Coronary artery (tissue), 2 donors: Measurements from ENCODE around the gene NXT2.

ENCODE experiments used
- DNase-seq: peaks from one replicate; pipeline ENCODE4 v3.0.0-alpha.2; 2017; ENCODE audit warnings: low spot score
- H3K27ac ChIP-seq, 2 donors: fragments of 200-600 bp; sonication (generic); one replicate each; pipeline ENCODE4 v1.5.1; 2016 to 2019
- H3K4me3 ChIP-seq: fragments of 200-600 bp; sonication (generic); 2 replicates; pipeline ENCODE4 v1.5.1; 2016; ENCODE audit warnings: mild to moderate bottlenecking, moderate library complexity
- TF ChIP-seq, protein P1 (sequence below): fragments of 200-600 bp; sonication (generic); IDR thresholded peaks from one replicate; pipeline ENCODE4 v1.5.1; 2019; ENCODE audit warnings: antibody characterized with exemption

The NXT2 gene

DNA sequence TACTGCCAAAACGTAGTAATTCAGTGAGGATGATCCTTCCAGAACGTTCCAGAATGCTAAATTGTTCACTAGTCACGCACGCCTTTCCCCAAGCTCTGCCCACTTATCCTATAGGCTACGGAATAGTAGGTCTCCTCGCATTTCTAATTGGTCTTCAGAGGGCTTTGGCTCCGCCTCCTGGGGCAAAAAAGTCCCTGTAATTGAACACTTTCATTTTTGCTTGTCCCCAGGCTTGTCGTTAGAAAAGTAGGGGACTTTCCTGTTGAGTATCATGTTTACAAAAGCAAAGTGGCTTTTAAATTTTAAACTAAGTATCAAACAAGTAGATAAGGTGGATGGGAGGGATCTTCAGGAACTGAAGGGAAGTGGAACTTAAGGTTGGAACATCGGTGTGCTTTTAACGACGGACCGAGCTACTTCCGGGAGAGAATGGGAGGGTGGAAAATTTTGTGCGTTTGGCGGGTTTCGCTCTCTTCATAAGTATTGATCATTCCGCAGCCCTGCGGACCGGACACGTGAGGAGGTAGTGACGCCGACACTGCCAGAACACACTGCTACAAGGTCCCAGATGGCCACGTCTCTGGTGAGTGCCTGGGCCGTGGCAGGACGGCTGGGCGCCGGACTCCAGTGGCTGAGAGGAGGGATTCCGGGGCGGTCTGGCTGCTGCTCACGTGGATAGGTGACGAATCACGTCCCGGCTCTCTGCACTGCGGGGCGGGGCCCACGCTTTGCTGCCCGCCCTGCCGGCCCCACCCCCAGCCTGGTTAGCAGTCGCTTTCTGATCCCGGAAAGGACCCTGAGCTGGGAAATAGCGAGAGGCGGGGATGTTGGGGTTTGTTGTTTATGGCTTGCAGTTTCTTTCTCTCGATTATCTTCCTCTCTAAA is at the start of gene NXT2:
Gene NXT2 (plus strand): TSS at position 406 of the 885 bp plus-strand sequence. CDS start 163 bp downstream, at position 569.
- TF ChIP-seq, protein P1, sequence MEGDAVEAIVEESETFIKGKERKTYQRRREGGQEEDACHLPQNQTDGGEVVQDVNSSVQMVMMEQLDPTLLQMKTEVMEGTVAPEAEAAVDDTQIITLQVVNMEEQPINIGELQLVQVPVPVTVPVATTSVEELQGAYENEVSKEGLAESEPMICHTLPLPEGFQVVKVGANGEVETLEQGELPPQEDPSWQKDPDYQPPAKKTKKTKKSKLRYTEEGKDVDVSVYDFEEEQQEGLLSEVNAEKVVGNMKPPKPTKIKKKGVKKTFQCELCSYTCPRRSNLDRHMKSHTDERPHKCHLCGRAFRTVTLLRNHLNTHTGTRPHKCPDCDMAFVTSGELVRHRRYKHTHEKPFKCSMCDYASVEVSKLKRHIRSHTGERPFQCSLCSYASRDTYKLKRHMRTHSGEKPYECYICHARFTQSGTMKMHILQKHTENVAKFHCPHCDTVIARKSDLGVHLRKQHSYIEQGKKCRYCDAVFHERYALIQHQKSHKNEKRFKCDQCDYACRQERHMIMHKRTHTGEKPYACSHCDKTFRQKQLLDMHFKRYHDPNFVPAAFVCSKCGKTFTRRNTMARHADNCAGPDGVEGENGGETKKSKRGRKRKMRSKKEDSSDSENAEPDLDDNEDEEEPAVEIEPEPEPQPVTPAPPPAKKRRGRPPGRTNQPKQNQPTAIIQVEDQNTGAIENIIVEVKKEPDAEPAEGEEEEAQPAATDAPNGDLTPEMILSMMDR = no peak
- peak within 1 kb of the TSS; percentile 76 for H3K4me3 ChIP-seq
- DNase-seq = peak; percentile 90
- H3K27ac ChIP-seq = peak within 1 kb of the TSS; percentile 84 to 92

DNA sequence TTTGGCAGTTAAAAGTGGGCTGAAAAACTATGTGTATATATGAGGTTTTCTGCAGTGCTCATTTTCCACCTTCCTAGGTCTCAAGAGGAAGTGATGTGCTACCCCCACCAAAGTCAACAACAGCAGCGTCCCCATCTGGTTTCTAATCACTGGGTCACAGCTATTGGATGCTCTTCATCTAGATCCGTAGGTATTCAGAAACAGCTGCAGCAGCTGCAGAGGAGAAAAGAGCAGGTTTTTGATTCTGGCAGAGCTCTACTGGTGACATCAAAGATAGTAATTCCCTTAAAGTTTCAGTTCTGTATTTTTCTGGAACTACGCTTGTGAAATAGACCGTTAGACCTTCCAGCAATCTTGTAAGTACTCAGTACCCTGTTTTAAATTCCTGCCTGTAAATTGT is 49.0 kb upstream of the NXT2 start:
- Histone ChIP-seq H3K27ac (no peak overlapping the region), H3K4me3 (no peak overlapping the region)
- no peak for DNase-seq
- TF ChIP-seq, protein P1 = no peak

DNA sequence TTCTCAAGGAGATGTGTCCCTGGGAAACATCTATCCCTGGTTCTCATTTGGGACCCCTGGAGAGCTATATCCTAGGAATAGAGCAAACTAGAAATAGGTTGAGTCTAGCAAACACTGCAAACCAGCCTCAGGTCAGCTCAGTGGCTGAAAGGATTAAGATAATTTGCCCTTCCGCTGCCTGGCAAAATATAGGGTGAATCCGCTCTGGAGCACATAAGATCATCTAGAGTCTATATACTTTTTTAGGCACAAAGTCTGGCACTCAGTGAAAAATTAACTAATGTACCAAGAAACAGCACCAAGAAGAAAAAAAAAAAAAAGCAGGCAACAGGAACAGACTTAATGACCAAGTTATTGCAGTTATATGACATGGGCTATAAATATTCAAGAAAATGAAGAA is 47.5 kb upstream of the NXT2 start:
- H3K27ac ChIP-seq = no peak overlapping the region
- H3K4me3 ChIP-seq = no peak overlapping the region
- no peak for DNase-seq
- TF ChIP-seq, protein P1 = no peak

DNA sequence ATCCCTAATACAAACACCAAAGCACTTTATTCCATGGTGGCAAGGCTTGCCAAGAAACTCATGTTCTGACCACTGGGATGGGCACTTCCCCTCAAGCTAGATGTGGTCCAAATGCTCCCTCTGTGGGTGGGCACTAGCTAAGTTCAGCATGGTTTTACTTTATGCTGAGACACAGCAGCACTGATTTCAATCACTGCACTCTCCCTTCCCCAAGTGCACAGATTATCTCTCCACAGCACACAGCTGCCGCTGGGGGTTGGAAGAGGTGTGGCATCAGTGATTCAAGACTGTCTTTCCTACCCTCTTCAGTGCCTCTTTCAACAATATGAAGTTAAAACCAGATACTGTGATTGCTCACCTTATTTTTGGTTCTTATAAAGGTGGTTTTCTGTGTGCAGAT is 38.2 kb upstream of the NXT2 start:
- TF ChIP-seq, protein P1 = no peak
- DNase-seq = no peak
- H3K4me3 ChIP-seq = no peak overlapping the region
- no peak overlapping the region for H3K27ac ChIP-seq

DNA sequence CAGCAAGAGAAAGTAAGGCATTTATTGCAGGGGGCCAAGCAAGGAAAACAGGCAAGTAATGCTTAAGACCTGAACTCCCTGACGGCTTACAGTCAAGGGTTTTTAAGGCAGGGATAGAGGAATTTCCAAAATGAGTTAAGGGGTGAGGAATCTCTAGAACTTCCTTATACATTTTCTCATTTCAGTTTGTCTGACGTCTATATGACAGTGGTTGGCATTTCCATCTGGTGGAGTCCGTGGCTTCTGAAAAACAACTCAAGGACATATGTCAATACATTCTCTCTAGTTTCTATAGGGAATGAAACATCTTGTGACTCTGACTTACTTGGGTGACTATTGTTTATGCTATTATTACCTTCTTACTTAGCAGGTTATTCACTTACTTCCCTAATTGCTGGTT is 35.5 kb upstream of the NXT2 start:
- no peak overlapping the region for H3K4me3 ChIP-seq
- TF ChIP-seq, protein P1 = no peak
- H3K27ac ChIP-seq = no peak overlapping the region
- no peak for DNase-seq

GRCh38 chrX:109508915-109509314 is 27.7 kb upstream of the NXT2 start:
- H3K4me3 ChIP-seq = no peak overlapping the region
- no peak overlapping the region for H3K27ac ChIP-seq
- TF ChIP-seq, protein P1 = no peak
- no peak for DNase-seq

DNA sequence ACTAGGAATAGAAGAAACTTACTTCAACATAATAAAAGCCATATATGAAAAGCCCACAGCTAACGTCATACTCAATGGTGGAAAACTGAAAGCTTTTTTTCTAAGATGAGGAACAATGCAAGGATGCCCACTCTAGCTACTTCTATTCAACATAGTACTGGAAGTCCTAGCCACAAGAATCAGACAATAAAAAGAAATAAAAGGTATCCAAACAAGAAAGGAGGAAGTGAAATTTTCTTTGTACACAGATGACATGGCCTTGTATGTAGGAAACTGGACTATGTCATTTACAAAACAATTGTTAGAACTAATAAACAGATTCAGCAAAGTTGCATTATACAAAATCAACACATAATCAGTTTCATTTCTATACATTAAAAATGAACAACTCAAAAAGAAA is 25.5 kb upstream of the NXT2 start:
- Histone ChIP-seq H3K4me3 (no peak overlapping the region), H3K27ac (no peak overlapping the region)
- TF ChIP-seq, protein P1 = no peak
- no peak for DNase-seq
